8988T (cell line): ENCODE results near the gene PTPN4.

ENCODE experiments used
- DNase-seq: peaks from one replicate; pipeline ENCODE4 v3.0.0; 2011

Gene PTPN4

DNA sequence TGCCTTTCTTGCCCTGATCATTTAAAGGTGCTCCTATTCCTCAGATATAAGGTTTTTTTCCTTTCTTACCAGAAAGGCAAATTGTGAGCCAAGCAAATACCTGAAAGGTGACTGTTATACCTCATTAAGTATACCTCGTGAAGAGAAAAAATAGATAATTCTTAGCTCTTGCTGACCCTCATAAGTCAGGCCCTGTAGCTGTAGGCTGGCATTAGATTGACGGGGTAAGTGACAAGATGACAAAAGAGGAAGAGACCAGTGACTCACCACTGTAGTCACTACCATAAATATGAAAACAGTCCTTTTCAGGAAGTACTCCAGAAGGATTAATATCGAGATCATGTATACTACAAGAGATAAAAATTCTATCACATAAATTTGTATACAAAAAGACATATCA, 104.6 kb downstream of the PTPN4 start:
- no peak for DNase-seq

GRCh38 chr2:119871725-119872124, 112.0 kb downstream of the PTPN4 start:
- no peak for DNase-seq

DNA sequence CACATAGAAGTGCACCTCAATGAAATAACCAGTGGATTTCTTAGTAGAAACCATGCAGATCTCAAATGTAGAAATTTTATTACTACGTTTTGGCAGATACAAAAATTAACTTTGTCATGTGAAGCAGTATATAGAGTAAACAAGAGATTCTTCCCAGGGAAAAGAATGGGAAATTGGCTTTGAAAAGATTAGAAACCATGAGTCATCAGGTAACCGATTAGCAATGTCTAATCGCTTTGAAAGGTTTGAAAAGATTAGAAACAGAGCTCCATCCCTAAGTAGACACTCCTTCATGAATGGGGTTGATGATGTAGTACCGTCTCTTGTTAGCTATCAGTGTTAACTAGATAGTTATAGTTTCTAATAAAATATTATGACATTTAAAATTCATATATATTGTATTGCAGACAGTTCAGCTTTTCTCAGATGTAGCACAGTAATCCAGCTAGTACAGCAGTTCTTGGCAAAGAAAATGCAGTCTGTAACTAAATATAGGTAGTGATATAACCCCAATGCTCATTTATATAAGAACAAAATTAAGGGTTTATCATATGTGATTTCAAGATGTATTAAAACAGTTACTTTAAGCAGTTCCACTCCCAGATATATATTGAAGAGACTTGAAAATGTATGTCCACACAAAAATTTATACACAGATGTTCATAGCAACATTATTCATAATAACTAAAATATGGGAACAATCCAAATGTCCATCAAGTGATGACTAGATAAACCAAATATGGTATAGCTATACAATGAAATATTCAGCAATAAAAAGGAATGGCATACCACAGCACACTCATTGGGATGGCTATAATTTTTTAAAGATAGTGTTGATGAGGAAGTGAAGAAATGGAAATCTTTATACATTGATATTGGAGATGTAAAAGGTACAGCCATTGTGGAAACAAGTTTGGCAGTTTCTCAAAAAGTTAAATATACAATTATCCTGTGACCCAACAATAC, 113.9 kb downstream of the PTPN4 start:
- no peak for DNase-seq

GRCh38 chr2:119879502-119879901, 119.8 kb downstream of the PTPN4 start:
- DNase-seq, result no peak

- no peak for DNase-seq
Measured at GRCh38 chr2:119888680-119889079, 129.0 kb downstream of the PTPN4 start.

- no peak for DNase-seq
Measured at GRCh38 chr2:119897736-119898395, 138.1 kb downstream of the PTPN4 start.

- DNase-seq, result no peak
Measured at GRCh38 chr2:119901013-119901412, 141.3 kb downstream of the PTPN4 start.

- no peak for DNase-seq
Measured at GRCh38 chr2:119910566-119910965, 150.8 kb downstream of the PTPN4 start.

- no peak for DNase-seq
Measured at GRCh38 chr2:119914266-119914665, 154.5 kb downstream of the PTPN4 start.

- no peak for DNase-seq
Measured at GRCh38 chr2:119921825-119922224, 162.1 kb downstream of the PTPN4 start.

GRCh38 chr2:119922699-119923098, 163.0 kb downstream of the PTPN4 start:
- DNase-seq, result no peak

DNA sequence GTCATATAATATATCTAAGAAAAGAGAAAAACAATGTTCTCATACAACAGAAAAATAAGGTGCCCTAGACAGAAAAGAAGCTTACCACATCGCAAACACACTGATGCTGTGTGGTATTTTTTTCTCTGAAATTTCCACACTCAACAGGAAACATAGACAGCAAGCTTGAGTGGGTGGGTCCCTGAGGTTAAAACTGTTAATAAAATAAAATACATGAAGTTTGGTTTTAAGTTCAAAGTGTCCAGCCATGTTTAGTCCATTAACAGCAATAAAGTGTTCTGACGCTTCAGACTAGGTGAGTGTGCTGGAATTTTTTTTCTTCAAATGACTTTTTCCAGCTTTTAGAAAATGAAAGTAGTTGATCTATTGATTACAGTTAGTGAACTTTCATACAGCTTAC, 169.8 kb downstream of the PTPN4 start:
- no peak for DNase-seq

DNA sequence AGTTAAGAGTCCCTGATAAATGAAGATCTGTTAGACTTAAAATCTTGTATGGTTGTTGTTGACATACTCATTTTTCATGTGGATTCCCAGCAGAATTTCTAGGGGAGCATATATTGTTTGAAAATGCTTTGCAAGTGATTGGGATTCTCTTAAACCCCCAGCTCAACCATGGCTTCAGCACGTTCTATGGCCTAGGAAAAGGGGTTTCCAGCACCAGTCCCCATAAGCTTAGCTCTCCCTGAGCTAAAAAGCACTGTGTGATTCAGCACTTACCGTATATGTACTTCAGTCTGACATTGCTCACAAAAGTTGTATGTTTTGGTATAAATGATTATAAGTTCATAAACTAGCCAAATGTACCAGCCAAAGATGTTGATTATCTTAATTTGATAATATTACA, 173.1 kb downstream of the PTPN4 start:
- no peak for DNase-seq

- DNase-seq, result no peak
Measured at GRCh38 chr2:119934319-119934718, 174.6 kb downstream of the PTPN4 start.

DNA sequence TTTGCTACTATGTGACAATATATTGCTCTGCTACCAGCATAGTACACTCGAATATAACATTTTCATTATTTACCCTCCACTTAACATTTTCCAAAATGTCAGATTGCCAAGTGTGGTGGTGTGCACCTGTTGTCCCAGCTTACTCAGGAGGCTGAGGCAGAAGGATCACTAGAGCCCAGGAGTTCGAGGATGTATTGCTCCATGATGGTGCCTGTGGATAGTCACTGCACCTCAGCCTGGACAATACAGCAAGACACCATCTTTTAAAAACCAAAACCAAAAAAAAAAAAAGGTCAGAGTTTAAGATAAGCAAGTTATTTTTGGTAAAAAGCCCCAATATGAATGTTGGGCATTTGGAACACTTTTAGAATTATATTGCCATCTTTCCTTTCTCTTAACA, 178.0 kb downstream of the PTPN4 start:
- DNase-seq, result no peak

GRCh38 chr2:119939915-119940314, 180.2 kb downstream of the PTPN4 start:
- DNase-seq, result no peak

- no peak for DNase-seq
Measured at GRCh38 chr2:119940856-119941255, 181.1 kb downstream of the PTPN4 start.

DNA sequence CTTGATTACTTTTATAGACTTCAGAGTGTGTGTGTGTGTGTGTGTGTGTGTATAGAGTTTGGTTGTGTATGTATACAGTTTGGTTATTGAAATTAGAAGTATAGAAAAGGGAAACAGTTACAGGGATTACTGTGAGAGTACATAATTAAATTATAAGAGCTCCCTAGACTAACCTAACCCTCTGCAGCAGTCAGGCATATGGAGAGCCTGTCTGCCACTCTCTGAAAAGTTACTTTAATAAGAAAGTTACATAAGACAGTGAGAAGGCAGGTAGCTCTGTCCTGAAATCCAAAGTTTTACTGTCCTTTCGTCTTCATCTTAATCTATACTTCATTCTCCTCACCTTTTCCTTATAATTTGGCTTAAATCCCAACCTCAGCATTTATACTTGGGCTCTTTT, 181.7 kb downstream of the PTPN4 start:
- DNase-seq, result no peak

GRCh38 chr2:119941981-119942513, 182.3 kb downstream of the PTPN4 start:
- DNase-seq, result no peak

DNA sequence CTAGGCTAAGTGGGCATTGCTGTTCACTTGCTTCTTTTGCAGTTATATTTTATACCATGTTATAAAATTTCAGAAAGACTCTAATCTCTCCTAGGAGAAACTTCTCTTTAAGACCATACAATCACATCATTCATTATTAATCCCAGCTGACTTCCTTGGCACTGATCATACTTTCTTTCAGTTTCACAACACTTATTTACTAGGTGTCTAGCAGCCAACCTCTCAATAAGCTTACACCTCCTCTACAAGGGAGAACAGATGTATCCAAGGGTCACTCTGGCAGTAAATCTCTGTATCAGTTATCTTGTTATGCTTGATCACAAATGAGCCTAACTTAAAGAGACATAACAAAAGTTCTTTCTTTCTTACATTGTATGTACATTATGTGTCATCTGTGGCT, 183.3 kb downstream of the PTPN4 start:
- no peak for DNase-seq

GRCh38 chr2:119947535-119947934, 187.8 kb downstream of the PTPN4 start:
- DNase-seq, result no peak

GRCh38 chr2:119950966-119951365, 191.2 kb downstream of the PTPN4 start:
- no peak for DNase-seq

DNA sequence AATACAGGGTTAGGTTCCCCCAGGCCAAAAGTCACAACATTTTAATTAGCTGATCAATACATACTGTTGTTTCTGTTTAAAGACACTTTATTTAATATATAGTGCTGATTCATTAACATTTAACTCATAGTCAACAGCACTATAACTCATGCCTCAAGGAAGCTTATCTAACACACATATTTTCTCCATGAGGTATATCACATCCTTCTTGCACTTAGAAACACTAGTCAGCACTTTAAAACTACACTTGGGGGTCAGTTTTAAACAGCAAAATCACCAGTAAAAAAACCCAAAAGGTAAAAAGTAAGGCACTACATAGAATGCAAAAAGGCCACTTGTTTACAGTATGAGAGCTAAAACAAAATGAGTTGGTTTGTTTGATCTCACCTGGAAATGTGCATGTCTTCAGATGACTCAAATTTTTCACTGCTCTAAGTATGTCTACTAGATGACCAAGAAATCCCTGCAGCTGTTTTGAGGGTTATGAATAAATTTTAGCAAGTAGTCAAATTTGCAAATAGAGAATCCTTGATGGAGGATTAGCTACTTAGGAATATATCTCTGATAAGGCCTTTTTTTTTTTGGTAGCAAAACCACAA, 199.0 kb downstream of the PTPN4 start:
- DNase-seq, result no peak

DNA sequence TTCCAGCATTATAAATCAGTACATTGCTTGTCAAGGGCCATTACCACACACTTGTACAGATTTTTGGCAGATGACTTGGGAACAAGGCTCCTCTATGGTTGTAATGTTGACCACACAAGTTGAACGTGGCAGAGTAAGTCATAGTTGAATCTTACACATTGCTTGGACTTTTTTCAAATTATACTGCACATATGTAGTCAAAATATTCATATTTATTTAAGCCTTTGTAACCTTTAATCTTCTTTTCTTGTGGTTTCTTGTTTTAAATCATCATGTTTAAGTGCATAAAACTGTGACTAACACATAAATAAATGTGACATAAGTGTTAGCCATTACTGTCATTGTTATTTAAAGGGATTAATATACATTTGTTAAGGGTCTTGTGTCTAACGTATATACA, 201.1 kb downstream of the PTPN4 start:
- no peak for DNase-seq
